GM18508 (cell line): ENCODE measurements around the gene HEY2.
A peak's percentile ranks its signal among the peaks of the same experiment; 100 is the strongest.

Experiments used
- ATAC-seq: cut with Tn5 transposase; IDR thresholded peaks from one replicate; pipeline ENCODE4 v1.9.1; 2021; ENCODE audit warnings: moderate number of reproducible peaks; ENCODE audit not compliant: insufficient read depth, unreplicated experiment

Gene HEY2

DNA sequence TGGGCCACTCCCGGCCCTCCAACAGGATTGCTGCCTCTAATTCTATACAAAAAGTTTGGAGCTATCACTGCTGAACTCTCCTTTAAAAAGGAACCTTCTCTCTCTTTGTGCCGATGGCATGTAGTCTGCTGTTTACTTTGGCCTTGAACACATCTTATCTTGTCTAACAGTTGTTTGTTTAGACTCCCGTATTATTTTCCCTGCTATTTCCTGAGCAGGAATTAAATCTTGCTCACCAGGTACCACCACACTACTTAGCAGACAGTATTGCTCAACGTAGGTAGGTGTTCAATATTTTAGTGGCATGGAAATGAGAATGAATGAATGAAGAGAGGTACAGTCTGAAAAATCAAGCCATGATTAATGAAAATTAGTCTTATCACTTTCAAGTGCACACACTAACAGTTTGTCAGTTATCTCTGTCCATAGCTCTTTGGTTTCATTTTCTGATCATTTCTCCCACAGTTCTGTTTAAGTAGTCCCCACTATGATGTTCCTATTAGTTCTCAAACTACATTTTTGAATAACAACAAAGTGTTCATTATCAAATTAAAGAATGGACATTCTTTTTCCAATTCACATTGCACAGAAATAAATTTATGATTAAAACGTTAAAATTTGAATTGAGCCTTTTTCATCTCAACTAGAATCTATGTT is 6.8 kb upstream of the HEY2 start:
- ATAC-seq: no peak

DNA sequence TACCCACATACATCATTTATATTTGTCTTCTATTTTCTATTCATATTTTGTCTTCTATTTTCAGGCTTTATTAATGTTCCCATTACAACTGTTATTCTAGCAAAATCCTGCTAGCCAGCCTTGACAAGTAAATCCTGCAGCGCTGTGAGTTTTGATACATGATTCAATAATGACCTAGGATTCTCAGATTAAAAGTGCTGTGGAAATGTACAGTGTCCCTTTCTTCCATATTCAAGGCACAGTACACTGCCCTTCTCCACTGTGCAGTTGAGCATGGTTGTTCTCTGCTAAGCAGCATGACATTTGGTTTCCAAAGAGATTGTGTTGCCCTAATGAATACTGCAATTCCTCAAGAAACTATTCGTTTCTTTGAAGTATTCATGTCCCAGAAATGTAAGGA is 5.8 kb upstream of the HEY2 start:
- no peak for ATAC-seq

DNA sequence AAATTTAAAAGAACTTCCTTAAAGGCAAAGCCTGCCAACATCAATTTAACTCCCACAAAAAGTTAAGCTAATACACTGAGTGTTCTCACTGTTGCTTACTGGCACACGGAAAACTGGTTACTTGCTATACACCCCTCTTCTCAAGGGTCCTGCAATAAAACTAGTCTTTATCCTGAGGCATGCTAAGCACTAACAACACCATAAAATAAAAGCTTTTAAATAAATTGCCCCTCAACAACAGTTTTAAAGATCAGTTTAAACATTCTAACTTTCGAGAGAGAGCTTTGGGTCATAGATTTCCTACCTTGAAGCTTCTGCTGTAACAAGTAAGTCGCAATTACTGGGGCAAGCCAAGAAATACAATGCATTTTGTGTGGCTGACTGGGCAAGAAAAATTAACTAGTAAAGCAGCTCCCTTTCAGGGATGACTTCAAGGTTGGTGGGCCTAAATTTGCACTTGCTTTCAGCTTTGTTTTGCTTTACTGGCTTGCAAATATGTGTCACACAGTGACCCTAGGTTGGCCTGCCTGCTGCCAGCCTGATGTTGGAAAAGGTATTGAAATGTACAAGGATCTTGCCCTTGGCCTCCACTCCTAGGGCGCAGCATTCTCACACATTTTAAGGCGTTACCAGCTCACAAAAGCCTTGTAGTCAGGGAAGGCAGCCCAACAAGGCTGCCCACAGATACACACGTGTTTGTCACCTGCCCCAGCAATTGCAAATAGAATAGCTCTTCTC is 4.0 kb upstream of the HEY2 start:
- ATAC-seq: no peak

DNA sequence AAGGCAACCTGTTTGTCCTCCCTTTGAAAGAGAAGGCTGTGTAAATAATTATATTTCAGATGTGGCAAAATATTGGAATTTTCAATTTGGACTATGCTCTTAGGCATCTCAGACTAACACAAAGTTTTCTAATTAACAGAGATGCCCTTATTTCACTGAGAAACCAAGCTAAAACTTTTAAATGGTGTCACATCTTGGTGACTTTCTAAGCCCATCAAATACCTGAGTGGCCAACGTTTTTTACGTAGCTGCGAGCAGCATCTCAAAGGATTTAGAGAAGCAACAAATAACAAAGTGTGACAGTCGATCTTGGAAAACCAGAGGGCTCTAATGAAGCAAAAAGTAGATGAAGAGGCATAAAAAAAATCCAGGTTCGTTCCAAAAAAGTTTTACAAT is 3.4 kb upstream of the HEY2 start:
- ATAC-seq: no peak

DNA sequence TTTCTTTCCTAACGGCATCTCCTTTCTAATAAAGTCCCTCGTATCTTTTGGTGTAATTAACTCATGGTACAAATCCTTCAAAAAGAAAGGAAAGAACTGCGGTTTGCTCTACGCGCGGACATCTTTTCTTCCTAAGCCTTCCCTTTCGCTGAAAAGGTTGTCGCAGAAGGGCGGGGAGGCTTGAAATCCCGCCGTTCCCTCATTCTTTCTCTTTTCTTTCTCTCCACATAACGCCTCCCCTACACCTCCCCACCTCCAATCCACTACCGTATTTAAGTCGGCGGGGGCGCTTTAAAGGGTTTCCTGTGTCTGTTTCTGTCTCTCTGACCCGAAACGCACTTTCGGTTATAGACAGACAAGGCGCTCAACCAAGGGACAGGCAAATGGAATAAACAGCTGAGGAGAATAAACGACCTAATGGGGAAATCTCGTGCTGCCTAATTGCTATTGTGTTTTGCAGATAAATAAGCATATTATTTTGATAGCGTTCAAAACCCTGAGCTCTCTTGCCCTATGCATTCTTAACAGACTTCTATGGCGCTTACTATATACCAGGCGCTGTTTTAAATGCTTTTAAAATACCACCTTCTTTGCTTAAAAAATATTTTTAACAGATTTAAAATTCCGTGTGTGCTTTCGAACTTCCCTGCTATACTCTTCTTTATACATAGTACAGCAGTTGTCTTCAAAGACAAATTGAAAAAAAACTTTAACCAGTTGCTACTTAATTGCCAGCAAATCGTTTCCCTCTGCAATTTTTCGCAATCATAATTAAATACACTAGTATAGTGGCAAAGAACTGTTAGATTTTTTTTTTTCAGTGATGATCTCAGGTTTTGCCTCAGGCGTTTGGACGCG is 2.5 kb upstream of the HEY2 start:
- peak; percentile 45 for ATAC-seq

DNA sequence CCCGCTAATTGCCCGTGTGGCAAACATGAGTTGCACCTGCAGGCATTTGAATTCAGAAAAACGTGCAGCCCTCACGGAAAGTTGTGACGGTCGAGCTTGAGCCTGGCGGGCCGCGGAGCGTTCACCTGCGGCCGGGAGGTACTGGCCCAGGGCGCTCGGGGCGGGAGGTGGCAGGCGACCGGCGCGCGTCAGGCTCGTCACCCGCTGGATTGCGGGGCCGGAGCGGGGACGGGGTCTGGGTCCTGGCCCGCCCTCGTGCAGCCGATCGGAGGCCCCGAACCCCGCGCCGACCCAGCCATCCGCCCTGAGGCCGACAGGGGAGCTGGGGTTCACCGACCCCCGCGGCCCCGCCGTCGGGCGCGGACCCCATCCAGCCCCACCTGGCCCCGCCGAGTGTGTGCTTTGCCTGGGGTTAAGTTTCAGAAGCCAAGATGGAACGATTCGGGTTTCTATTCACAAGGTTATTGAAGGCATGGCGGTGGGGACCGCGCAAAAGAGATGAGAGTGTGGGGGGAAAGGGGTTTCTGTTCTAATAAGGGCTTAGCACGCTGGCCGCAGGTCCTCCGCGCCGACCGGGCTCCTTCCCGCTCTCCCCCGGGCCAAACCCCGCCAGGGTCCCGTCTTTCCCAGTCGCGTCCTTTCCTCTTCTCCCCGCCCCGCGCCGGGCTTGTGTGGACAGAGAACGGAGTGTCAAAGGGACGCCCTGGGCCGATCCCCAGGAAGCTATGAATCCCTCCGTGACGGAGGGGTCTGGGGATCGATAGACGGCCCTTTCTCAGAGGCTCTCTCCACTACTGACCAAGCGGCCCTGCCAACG is 1.6 kb upstream of the HEY2 start:
- no peak for ATAC-seq

DNA sequence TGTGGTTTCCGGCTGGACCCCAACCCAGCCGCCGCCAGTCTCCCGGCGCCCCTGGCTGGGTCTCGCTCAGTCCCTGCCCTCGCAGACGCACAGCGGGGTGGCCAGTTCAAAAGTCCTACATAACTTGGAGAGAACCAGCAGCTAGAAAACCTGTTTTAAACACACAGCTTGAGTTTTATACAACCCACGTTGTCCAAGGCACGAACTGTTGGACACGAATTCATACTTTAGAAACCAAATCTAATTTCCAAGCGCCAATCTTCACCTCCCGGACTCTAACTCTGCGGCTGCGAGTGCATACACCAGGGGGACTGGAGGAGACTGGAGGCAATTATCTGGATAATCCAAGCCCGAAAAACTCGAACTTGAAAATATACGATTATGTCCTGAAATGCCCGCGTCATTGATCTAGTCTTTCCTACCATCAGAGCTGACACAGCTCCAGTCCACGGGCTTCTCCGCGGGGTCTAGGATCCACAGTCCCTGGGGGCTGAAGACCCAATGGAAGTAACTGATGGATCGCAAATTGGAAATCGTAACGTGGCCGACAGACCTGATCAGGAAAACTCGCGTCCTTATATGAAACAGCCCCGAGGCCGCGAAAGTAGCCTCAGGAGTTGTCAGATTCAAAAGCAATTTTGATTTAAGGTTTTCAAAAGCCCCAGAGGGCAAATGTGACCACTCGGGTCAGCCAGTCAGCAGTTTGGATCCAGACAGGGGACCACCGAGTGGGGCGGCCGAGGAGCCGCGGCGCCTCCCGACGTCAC is 843 bp upstream of the HEY2 start:
- no peak for ATAC-seq

DNA sequence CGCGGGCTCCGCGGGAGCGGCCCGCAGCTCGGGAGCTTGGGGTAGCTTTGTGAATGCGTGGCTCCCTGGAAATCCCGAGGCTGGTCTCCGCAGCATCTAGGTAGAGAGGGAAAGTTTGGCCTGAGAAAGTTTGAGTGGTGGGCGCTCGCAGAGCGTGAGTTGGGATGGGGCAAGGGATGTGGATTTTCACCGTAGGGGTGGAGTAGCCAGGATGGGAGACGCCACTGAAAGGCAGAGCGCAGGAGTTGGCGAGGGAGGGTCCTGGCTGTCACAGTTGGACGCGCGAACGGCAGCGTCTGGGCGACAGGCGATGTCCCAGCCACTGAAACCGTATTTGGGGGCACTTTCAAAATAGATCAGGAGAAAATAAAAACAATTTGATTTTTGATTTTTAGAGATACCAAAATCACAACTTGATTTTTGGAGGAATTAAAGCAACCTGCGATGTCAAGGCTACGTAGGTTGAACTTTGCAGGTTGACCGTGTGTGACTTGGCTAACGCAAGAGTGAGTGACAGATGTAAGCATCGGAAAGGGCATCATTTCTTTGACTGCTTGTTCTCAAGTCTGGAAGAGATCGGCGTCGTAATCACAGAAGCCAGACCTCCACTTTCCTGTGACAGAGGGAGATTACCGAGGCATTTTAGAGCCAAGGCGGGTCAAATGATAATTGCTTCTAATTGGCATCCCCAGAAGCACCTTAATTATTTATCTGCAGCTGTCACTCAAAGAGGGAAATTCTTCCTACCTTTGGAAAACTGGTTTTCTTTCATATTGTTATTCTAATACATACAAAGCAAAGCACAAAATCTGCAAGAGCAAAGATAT is 646 bp downstream of the HEY2 start:
- ATAC-seq: no peak

DNA sequence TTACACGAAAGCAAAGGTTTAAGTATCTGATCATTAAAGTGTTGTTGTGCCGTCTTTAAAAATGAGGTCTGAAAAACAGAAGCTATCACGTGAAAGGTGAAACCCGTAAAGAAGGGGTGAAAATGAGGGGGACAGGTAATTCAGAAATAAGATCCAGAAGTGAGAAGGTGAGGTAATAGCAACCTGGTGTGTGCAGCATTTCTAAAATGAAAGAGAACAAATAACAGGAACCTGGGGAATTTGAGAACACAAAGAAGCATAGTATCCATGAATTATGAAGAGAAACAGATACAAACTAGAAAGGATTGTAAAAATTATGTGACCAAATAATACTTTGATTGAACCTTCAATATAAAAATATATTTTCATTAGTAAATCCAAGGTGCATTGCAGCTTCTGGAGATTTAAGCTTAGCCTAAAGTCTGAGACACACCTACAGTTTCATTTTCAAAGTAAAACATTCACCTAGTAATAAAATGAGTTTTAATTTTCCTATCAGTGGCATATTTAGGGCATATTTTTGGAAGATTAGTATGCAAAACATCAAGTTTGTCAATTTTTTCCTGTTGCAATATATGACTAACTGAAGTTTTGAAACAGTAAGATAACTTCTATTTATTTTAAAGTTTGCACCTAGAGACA is 1.4 kb downstream of the HEY2 start:
- no peak for ATAC-seq

DNA sequence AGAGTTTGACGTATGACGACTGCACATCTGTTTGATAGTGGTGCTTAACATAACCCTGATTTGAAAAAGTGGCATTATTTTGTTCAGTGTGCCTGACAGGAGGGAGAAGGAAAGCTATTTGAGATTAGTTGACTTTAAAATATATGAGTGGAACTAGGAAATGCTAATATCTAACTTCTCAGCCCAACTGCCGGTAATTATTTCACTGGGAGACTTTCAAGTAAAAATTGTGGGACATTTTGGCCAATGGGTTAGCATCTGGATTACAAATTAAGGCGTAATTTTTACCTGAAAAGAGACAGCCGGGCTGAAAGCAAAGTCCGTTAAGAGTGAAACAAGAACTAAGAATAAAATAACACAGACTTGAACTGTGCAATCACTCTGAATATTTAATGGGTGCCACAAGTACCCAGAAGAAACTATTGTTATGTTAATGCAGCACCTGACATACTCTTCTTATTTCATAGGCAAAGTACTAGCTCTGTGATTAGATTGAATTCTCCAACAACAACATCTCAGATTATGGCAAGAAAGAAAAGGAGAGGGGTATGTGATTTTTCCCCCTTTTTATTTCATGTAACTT is 2.0 kb downstream of the HEY2 start:
- no peak for ATAC-seq

DNA sequence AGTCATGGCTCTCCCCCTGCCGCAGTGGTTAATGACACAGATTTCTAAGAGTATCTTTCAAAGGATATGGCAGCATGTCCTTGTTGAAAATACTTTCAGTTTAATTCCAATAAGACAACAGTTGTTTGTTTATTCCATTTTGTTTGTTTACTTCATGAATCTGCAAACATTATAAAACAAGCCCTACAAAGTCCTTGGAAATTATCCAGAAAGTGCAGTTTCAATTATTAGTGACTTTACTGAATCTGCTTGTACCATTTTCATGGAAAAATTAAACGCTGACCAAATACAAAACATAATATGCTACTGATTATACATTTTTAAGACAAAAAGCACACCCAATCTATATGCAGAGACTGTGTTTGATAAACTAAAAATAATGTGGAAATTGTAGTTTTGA is 3.3 kb downstream of the HEY2 start:
- no peak for ATAC-seq

DNA sequence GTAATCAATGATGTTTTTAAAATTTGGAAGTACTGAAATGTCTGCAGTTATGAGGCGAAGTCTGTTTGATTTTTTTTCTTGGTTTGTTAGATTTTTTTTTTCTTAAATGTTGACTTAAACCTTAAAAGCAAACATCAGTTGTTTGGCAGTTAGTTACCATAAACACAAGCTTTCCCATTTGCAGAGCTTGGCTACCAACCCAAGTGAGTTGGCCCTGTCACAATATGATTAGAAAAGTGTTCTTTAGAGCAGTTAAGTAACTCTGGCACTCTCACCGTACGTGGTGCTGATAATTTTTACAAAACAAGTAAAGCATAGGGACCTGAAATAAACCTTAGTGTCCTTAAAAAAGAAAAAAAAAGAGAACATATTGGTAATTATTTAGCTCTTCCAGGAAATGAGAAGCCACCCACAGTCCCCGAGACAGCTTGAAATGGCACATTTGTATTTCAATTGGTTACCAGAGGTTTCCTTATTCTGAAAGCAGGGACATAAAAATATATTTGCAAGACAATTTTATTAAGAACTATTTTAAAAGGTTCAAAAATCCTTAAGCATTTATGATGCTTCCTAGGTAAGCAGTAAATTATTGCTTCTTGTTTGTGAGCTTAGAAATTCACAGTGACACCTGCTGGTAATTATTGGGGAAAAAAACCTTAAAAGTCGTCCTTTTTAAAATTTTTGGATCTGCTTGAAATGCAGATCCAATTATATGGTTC is 3.9 kb downstream of the HEY2 start:
- no peak for ATAC-seq

DNA sequence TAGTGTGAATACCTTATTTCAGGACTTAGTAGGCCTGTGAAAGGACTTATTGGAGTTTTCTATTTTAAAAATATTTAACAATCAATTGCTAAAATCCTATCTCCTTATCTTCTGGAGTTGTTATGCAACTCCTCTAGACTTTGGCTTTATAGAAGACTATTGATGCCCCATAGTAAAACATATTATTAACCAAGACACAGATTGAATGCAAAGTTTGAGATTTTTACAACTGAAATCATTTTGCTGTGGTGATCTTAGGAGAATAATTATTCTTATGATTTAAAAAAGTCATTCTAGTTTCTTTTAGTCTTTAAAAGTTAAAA is 4.5 kb downstream of the HEY2 start:
- ATAC-seq: no peak

DNA sequence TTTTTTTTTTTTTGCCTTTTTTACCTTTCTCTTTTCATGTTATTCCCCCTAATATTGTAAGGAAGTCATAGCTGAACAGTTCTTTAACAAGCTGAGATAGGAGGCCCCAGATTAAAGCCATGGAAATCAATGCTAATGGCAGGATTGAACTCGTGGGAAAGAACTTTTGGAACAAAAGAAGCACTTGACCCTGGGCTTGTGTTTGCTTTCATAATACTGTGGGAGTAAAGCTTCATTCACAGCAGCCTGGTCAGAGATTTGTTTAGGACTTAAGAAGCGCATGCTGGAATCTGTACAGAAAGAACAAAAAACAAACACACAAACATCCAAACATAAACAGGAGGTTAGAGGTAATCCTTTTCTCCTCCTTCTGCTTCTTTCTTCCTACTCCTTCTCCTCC is 5.1 kb downstream of the HEY2 start:
- no peak for ATAC-seq

DNA sequence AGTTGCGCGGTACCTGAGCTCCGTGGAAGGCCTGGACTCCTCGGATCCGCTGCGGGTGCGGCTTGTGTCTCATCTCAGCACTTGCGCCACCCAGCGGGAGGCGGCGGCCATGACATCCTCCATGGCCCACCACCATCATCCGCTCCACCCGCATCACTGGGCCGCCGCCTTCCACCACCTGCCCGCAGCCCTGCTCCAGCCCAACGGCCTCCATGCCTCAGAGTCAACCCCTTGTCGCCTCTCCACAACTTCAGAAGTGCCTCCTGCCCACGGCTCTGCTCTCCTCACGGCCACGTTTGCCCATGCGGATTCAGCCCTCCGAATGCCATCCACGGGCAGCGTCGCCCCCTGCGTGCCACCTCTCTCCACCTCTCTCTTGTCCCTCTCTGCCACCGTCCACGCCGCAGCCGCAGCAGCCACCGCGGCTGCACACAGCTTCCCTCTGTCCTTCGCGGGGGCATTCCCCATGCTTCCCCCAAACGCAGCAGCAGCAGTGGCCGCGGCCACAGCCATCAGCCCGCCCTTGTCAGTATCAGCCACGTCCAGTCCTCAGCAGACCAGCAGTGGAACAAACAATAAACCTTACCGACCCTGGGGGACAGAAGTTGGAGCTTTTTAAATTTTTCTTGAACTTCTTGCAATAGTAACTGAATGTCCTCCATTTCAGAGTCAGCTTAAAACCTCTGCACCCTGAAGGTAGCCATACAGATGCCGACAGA is 9.9 kb downstream of the HEY2 start:
- ATAC-seq: no peak

DNA sequence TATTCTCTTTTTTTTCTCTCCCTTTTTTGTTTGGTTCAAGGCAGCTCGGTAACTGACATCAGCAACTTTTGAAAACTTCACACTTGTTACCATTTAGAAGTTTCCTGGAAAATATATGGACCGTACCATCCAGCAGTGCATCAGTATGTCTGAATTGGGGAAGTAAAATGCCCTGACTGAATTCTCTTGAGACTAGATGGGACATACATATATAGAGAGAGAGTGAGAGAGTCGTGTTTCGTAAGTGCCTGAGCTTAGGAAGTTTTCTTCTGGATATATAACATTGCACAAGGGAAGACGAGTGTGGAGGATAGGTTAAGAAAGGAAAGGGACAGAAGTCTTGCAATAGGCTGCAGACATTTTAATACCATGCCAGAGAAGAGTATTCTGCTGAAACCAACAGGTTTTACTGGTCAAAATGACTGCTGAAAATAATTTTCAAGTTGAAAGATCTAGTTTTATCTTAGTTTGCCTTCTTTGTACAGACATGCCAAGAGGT is 10.6 kb downstream of the HEY2 start:
- no peak for ATAC-seq
